ENCODE measurements around the gene GALNT2.

DNA sequence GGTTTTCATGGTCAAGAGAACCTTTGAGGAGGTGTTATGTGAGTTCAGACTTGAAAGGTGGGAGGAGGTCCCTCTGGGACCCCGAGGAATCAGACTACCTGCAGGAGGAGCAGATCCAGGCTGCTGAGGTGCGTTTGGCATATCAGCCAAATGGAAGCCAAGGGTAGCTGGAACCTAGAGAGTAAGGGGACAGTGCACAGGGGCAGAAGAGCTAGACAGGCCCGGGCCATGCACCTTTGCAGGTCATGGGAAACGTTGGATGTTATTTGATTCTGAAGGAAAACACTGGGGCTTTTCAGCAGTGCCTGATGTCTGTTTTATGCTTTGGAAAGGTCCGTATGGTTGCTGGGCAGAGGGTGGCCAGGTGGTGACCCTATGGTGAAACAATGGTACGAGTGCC lies 189.9 kb downstream of the GALNT2 start:
- TF ChIP-seq KDM1A (IDR thresholded peaks at IDR 0.05): no peak
- TF ChIP-seq ZNF274 (IDR thresholded peaks at IDR 0.05; ENCODE audit: borderline replicate concordance, low read depth, low read length): no peak
- TF ChIP-seq KLF6 (CRISPR knock-in tag; IDR thresholded peaks at IDR 0.05; ENCODE audit: borderline replicate concordance): no peak

Measured in K562 (cell line).